GM19193 (cell line): ENCODE data around the gene OOSP4A.

ENCODE experiments used
- POLR2A ChIP-seq: IDR thresholded peaks from 4 replicates; pipeline ENCODE4 v1.6.1; 2011; ENCODE audit not compliant: insufficient read depth, insufficient read length; ENCODE audit errors: extremely low read depth

Gene OOSP4A

DNA sequence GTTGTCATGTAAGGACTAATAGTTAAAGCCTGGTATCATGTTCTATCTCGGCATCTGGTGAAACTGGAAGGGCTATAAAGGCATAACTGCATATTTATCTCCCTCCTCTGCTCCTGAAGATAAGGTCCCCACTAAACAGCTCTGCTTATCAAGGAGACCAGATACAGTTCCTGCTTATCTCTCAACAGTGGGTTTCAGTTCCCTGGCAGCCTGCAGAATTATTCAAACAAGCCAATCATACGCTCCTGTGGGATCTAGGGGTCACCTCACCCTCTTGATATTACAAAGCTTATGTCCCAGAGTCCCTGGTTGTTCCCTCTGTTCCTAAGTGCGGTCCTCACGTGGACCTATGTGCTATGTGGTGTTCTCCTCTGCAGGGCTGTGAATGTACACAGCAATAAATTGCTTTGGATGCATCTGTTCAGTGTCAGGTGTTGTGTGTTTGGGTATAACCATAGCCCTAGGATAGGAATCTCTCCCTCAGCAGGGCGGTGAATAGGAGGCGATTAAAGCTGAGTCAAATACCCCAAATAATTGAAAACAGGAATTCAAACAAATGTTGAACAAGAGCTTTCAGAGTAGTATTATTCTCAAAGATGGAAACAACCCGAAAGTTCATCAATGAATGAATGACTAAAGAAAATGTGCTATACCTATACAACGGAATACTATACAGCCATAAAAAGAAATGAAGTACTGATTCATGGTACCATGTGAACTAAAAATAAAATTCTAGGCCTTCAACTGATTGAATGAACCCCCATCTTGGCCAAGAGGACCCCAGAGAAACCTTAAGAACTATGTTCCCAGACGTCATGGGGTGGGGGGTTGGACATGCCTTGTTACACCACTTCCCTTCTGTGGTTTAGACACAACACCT lies 3.1 kb upstream of the OOSP4A start:
- no peak for TF ChIP-seq POLR2A

DNA sequence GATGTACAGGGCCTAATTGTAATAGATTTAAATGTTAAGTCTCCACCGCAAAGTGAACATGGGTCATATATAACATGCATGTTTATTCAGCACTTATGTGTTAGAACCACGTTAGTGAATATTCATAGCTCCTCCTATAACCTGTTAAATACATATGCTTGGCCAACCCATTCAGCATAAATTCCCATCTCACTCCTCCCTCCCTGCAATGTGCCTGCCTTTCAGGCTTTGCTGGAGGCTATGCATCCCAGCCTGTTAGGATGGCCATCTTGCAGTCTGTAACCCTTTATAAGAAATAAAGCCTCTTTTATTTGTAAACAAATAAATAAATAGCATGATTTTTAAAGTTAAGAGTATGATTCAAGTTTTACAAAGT lies 1.7 kb upstream of the OOSP4A start:
- no peak for TF ChIP-seq POLR2A

DNA sequence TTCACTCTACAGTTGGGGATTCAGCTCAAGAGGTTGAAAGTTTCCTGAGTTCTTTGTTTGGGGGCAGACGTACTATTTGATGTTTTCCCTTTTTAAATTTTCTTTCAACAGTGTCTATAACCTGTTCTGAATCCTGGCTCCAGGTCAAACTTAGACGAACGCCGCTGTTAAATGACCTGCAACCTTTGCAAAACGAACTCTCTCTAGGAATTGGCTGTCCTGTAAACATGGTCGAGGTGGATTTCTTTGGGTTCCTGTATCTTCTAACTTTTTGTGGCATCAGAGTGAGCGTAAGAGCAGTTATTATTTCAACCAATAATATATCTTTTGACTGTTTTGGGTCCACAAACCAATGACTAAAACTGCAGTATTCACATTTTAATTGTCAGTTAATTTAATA lies 1.6 kb downstream of the OOSP4A start:
- TF ChIP-seq POLR2A, result no peak

DNA sequence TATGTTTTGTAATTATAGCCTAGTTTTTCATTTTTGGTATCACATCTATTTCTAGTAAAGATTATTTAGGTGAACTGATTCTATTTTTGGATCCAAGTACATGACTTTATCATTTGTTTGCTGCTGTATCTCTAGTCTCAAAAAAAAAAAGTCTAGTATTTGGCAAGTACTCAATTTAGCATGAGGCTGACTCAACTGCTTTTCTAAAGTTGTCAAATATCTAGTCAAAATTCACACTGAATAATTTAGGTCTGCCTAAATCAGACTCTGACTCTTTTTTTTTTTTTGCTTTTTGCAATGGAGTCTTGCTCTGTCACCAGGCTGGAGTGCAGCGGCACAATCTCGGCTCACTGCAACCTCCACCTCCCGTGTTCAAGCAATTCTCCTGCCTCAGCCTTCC lies 2.4 kb downstream of the OOSP4A start:
- no peak for TF ChIP-seq POLR2A

DNA sequence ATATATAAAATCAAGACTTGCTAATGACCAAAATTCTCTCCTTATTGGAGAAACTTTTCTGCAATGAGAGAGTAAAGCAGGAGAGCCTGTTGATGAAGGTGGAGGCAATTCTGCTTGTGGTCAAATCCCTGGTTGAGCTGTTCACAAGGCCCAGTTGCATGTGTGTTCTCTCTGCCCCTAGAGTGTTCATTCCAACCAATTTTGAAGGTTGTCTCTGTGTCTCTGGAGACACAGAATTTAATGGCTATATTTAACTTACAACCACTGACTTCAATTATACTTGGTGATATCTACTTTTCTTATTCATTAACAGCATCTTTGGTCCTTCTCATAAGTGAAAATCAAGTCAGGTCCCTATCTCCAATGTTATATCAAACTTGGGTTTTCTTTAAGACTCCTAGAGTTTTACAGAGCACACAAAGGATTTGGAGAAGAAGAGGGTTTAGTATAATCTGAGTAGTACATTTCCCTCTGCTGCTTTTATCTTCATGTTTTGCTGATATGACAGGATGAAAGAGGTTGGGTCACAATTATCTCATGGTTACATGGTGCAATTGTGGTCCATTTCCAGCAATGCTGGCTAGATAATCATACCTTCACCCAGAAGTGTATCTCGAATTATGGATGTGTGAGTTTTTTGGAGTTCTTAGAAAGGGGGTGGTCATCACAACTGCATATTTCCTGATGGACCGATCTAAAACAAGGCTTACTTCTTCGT lies 4.0 kb downstream of the OOSP4A start:
- TF ChIP-seq POLR2A, result no peak

DNA sequence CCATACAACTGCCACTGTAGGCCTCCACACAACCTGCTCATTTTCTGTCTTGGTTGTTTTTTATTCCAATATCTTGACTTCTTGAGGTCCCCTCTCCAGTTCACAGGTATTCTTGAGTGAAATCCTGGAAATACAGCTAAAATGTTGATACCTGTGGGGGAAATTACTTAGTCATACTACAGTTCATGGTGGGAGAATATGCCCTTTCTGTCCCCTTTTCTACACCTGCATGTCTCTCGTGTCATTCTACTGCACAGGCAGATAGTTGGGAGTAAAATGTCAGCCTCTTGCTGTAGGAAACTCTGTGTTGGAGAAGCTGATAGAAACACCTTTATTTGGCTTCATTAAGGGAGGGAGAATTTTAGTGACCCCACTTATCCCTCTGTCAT lies 4.6 kb downstream of the OOSP4A start:
- TF ChIP-seq POLR2A, result no peak

DNA sequence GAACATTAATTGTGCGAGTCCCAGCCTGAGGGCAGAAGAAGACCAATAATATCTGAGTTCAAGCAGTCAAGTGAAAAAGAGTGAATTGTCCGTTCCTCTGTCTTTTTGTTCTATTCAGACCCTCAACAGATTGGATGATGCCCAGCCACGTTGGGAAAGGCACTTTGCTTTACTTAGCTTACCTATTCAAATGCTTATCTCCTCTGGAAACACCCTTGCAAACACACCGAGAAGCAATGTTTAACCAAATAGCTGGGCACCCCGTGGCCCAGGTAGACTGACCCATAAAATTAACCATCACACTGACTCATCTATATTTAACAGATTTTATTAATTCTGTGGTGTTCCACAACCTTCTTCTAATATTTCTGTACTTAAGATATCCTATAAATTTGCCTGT lies 9.3 kb downstream of the OOSP4A start:
- no peak for TF ChIP-seq POLR2A

DNA sequence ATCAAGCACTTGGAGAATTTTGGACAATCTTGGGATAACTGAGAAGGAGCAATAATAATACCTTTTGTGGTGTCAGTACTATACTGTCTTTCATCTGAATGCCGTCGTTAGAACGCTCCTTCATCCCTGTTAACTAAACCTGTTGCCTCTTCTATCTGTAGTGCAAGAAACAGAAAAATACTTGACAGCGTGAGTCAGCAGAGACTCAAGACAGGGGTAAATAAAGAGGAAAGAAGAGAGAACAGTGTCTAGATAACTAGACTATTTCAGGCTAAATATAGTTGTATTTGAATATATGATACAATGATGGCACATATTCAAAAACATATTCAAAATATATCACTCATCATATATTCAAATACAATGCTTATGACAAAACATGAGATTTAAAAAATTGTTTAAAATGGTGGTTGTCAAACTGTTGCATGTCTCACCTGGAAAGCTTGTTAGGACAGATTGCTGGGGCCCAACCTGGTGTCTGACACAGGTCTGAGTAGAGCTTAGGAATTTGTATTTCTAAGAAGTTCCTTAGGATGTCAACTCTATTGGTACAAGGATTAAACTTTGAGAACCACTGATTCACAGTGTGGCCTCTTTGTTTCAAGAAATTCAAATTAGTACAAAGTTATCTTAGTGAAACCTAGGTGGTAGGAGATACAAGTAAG lies 17.4 kb downstream of the OOSP4A start:
- TF ChIP-seq POLR2A, result no peak

DNA sequence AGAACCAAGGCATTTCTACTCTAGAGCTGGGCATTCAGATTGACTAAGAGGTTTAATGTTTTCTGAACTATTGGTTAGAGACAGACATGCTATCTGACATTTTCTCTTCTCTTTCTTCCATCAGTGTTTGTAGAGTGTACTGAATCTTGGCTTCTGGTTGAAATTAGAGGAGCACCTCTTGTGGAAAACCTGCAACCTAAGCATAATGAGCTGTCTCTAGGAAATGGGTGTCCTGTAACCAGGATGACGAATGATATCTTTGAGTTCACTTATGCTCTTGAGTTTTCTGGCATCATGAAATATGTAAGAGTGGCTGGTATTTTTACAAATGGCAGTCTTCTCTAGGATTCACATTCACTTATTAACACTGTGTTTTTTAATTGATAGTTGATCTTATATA lies 19.4 kb downstream of the OOSP4A start:
- TF ChIP-seq POLR2A, result no peak

DNA sequence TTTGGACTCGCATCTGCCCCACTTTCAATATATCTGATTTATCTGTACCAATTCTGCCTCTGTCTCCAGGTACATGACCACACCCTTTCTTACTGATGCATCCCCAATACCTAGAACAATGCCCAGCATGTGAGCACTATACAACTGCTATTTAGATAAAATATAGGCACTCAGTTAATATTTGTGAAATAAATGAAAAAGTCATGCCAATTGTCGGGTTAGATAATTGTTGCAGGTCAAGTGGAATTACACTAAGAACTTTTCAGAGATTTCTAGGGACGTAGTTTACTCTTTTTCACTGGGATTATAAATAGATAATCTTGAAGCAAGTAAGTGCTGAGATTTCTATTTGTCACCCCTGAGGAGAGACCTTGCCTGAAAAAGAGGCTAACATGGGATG lies 20.5 kb downstream of the OOSP4A start:
- TF ChIP-seq POLR2A, result no peak

DNA sequence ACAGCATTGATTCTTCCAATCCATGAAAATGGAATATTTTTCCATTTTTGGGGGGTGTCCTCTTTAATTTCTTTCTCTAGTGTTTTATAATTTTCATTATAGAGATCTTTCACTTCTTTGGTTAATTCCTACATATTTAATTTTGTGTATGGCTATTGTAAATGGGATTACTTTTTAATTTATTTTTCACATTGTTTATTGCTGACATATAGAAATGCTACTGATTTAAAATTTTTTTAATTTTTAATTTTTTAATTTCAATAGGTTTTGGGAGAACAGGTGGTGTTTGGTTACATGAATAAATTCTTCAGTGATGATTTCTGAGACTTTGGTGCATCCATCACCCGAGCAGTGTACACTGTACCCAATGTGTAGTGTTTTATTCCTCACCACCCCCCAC lies 26.6 kb downstream of the OOSP4A start:
- TF ChIP-seq POLR2A, result no peak

DNA sequence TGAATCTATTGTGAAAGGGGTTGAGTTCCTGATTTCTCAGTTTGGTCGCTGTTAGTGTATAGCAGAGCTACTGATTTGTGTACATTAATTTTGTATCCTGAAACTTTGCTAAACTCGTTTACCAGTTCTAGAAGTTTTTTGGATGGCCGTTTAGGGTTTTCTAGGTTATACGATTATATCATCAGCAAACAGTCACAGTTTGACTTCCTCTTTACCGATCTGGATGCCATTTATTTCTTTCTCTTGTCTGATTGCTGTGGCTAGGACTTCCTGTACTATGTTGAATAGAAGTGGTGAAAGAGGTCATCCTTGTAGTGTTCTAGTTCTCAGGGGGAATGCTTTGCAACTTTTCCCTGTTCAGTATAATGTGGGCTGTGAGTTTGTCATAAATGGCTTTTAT lies 28.6 kb downstream of the OOSP4A start:
- no peak for TF ChIP-seq POLR2A

DNA sequence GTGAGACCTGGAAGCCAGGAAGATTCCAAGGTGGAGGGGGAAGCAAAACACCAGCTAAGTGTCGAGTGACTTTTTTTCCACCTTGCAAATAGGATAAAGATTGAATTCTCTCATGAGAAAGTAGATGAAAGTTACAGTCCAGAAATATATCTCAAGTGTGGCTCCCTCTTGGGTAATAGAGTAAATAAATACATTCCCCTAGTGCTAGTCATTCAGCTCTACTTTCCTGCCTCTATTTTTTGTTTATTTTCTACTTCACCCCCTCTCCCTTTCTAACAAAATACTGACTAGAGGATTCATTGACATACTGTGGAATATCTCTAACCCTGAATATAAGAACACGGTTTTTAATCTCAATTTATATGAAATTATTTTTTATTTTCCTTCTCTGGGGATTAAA lies 34.0 kb downstream of the OOSP4A start:
- TF ChIP-seq POLR2A, result no peak

DNA sequence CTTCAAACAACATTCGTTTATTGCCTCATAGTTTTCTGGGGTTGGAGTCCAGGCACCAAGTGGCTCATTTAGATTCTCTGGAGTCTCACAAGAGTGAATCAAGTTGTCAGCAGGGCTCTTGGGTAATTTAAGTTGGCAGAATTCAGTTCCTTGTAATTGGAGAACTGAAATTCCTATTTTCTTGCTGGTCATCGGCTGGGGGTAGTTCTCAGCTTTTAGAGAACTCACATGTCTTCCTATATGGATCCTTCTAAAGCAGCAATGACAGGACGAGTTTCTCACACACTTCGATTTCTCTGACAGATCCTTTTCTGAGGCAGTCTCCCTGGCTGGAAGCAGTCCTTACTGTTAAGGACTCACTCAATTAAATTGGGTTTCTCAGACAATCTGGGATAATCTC lies 35.9 kb downstream of the OOSP4A start:
- TF ChIP-seq POLR2A, result no peak

DNA sequence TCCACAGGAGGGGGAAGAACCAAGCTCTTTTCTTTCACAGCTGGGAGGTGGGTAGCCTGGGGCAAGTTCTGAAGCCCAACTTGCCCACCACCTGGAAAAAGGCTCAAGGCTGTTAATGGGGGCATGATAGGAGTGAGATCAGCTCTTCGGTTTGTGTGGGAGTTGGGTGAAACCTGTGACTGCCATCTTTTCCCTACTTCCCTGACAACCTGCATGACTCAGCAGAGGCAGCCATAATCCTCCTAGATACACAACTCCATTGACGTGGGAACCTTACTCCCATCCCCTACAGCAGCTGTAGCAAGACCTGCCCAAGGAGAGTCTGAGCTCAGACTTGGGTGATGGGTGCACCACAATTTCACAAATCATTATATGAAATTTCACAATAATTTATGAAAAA lies 39.9 kb downstream of the OOSP4A start:
- TF ChIP-seq POLR2A, result no peak

DNA sequence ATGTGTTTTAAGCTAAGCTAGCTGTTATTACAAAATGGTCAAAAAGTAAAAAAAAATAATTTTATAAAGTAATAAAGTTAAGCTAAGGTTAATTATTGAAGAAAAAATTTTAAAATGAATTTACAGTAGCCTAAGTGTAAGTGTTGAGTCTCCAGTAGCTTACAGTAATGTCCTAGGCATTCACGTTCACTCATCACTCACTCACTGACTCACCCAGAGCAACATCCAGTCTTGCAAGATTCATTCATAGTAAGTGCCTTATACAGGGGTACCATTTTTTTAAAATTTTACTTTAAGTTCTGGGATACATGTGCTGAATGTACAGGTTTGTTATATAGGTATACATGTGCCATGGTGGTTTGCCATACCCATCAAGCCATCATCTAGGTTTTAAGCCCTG lies 41.5 kb downstream of the OOSP4A start:
- TF ChIP-seq POLR2A, result no peak

DNA sequence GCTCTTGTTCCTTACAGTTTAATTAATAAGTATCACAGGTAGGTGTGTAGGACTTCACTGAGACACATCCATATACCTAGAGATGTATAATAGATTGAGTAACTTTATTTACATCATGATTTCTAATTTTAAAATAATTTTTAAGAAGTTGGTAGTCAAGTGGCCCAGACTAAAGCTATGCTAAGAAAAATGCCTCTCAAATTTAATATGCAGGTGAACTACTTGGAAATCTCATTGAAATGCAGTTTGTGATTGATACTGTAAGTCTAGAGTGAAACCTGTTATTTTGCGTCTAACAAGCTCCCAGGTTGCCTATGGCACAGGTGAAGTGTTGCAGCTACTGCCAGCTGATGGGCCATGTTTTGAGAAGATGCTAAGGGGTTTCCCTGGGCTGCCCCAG lies 53.0 kb downstream of the OOSP4A start, which contains the start of gene OOSP4B:
Gene OOSP4B, plus strand, starts transcription at position 301 of the 400 bp plus-strand sequence.
- TF ChIP-seq POLR2A, result no peak

DNA sequence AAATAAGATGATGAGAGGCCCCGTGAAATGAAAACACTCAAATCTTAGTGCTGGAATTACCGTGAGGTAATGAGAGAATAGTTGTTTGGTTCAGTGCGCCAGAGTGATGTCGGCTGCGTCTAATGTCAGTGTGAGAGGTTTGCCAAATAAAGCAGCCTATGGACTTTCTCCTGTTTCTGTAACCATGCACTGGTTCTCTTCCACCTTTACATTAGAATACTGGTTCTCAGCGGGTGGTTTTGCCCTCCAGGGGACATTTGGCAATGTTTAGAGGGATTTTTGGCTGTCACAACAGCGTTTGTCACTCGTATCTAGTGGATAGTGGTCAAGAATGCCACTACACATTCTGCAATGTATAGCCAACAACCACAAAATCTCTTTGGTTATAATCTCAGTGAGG lies 54.2 kb downstream of the OOSP4A start:
- TF ChIP-seq POLR2A, result no peak
